GM12878 (cell line): ENCODE data around the gene VGF.
"Not testable (repeated sequence)": the region's sequence is repeated elsewhere in the genome, so short reads cannot be mapped to it uniquely, and the experiment has no call there.

Experiments used
- CTCF ChIP-seq, 3 experiments: IDR thresholded peaks in 2 of 3; conservative IDR thresholded peaks in 1 of 3; 2 replicates each; pipeline ENCODE4 v1.5.1; 2011; ENCODE audit warnings: low read depth in 3 of 3, low read length in 3 of 3, mild to moderate bottlenecking in 3 of 3, control low read depth in 2 of 3, moderate library complexity in 2 of 3, inconsistent platforms in 1 of 3, mixed read lengths in 1 of 3; ENCODE audit not compliant: control insufficient read depth in 2 of 3, insufficient read depth in 1 of 3; ENCODE audit errors: extremely low read depth in 1 of 3
- EGR1 ChIP-seq, 2 experiments: IDR thresholded peaks; 1 replicate in 1 of 2; 2 replicates in 1 of 2; pipeline ENCODE4 v1.6.1; 2011 to 2012; ENCODE audit warnings: low read depth in 2 of 2, low read length in 2 of 2, borderline replicate concordance in 1 of 2, mild to moderate bottlenecking in 1 of 2, moderate library complexity in 1 of 2
- FOXK2 ChIP-seq: fragments of 450-650 bp; IDR thresholded peaks from 2 replicates; pipeline ENCODE4 v1.6.1; 2017; ENCODE audit warnings: mild to moderate bottlenecking, moderate library complexity
- HDAC6 ChIP-seq: fragments of 200-600 bp; sonication (generic); IDR thresholded peaks from one replicate; pipeline ENCODE4 v1.8.0; 2017; ENCODE audit warnings: antibody characterized with exemption; ENCODE audit not compliant: unreplicated experiment
- POLR2A ChIP-seq: IDR thresholded peaks from 2 replicates; pipeline ENCODE4 v1.6.1; 2011; ENCODE audit warnings: low read depth, mild to moderate bottlenecking, low read length
- SP1 ChIP-seq: IDR thresholded peaks from one replicate; pipeline ENCODE4 v1.6.1; 2011; ENCODE audit warnings: low read depth, low read length
- SPI1 ChIP-seq: IDR thresholded peaks from 2 replicates; pipeline ENCODE4 v1.6.1; 2011; ENCODE audit warnings: low read depth, mild to moderate bottlenecking, low read length, moderate library complexity, borderline replicate concordance; ENCODE audit not compliant: insufficient read depth
- TCF7 ChIP-seq: IDR thresholded peaks from 2 replicates; pipeline ENCODE4 v1.6.1; 2014; ENCODE audit warnings: antibody characterized with exemption, borderline replicate concordance
- ZNF384 ChIP-seq: IDR thresholded peaks from 2 replicates; pipeline ENCODE4 v1.6.1; 2012; ENCODE audit warnings: low read depth, mild to moderate bottlenecking, low read length, improper control_type of control experiment, borderline replicate concordance

- not testable (repeated sequence) for TF ChIP-seq TCF7; CTCF (IDR thresholded peaks at IDR 0.05 in 2 of 3, conservative IDR thresholded peaks at IDR 0.05 in 1 of 3; ENCODE audit: control insufficient read depth in 2 of 3, extremely low read depth in 1 of 3, insufficient read depth in 1 of 3, low read depth in 3 of 3, low read length in 3 of 3); SPI1; SP1; FOXK2; POLR2A; HDAC6; ZNF384; EGR1 (IDR thresholded peaks at IDR 0.05; ENCODE audit: borderline replicate concordance in 1 of 2, low read depth in 2 of 2, low read length in 2 of 2)
Measured at GRCh38 chr7:101113140-101113539, 52.2 kb downstream of the VGF start.
